GM12872 (cell line): ENCODE data around the gene NUDCD3.

Experiments
- TF ChIP-seq, protein P1 (sequence below): IDR thresholded peaks from 3 replicates; pipeline ENCODE4 v1.5.1; 2011; ENCODE audit warnings: low read depth, mild to moderate bottlenecking, low read length, moderate library complexity; ENCODE audit not compliant: insufficient read depth

The NUDCD3 gene

DNA sequence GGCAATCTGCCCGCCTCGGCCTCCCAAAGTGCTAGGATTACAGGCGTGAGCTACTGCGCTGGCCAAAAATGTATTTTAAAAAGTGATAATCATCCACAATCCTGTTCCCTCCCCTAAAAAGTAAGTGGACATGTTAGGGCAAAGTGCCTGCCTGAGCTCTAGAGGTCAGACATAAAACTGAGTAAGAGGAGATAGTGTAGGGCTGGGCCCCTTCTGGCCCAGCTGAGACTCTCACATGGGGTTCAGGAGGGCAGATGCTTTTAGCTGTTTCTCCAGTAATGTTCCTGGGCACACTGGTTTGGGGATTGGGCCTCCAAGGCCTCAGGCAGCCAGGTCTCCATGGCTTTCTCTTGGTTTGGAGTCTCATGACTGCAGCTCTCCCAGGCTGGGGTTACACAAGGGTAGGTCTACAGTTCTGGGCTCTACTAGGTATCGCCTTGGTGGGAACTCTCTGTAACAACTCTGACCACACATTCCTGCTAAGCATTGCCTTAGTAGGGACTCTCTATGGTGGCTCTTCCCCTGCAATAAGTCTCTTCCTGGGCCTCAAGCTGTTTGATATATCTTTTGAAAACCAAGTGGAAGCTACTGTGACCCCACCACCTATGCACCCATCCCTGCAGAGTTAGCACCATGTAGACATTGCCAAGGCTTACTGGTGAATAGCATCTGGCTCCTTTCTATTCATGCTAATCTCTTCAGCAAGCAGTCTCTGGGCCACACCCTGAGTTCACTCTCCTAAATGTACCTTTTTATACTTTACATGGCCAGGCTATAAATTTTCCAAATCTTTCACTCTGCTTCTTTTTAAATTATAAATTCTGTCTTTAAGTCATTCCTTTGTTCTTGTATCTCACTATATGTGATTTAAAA lies 6.9 kb upstream of the NUDCD3 start:
- TF ChIP-seq, protein P1, sequence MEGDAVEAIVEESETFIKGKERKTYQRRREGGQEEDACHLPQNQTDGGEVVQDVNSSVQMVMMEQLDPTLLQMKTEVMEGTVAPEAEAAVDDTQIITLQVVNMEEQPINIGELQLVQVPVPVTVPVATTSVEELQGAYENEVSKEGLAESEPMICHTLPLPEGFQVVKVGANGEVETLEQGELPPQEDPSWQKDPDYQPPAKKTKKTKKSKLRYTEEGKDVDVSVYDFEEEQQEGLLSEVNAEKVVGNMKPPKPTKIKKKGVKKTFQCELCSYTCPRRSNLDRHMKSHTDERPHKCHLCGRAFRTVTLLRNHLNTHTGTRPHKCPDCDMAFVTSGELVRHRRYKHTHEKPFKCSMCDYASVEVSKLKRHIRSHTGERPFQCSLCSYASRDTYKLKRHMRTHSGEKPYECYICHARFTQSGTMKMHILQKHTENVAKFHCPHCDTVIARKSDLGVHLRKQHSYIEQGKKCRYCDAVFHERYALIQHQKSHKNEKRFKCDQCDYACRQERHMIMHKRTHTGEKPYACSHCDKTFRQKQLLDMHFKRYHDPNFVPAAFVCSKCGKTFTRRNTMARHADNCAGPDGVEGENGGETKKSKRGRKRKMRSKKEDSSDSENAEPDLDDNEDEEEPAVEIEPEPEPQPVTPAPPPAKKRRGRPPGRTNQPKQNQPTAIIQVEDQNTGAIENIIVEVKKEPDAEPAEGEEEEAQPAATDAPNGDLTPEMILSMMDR: no peak

DNA sequence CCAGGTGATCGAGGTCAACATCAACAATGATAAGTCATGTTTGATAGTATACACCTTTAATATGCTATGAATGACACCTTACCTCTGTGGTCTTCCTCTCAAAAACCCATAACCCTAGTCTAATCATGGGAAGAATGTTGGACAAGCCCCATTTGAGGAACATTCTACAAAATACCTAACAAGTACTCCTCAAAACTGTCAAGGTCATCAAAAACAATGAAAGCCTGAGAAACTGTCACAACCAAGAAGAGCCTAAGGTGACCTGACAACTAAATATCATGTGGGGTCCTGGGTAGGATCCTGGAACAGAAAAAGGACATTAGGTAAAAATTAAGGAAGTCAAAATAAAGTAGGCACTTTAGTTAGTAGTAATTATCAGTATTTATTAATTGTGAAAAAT lies 5.9 kb upstream of the NUDCD3 start:
- TF ChIP-seq, protein P1: no peak

DNA sequence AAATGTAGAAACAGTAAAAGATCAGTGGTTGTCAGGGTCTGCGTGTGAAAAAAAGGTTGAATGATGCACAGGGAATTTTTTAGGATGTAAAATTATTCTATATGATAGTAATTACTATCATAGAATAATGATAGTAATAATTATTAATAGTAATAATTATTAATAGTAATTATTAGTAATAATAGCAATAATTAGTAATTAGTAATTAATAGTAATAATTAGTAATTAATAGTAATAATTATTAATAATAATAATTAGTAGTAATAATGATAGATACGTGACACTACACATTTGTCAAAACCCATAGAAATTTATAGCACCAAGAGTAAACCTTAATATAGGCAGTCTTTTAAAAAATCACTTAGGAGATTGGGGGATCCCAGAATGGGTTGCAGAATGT lies 4.5 kb upstream of the NUDCD3 start:
- TF ChIP-seq, protein P1: no peak

DNA sequence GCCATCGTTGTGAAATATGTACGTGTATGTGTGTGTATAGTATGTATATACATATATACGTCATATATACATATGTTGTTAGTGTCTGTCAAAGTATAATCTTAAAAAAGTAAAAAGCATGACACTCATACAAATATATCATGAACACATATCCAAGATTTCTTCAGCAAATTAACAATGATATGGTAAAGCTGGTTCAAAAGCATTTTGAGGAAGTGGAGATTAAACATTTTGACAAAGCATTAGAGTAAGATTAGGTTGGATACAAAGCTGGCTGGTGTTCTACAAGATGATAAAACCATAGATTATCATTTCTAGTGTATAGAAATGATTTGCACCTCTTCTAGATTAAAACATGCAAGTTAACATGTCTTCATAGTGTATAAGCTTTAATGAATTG lies 771 bp upstream of the NUDCD3 start:
- TF ChIP-seq, protein P1: no peak

DNA sequence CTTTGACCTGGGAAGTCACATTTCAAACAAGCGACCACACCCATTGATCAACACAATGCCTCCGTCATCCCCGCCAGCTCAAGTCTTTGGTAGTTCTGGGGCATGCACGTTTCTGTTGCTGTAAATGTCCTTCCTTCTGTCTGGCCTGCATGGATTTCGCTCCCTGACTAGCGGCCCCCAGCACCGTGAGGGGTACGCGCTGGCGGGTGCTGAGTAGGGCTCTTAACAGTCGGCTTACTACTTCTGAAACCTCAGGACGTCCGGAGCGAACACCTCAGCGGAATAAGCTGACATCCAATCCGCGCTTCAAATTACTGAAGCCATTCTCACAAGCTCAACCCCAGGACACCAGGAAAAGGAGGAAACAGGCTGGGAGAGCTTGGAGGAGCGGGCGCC lies 505 bp downstream of the NUDCD3 start:
- TF ChIP-seq, protein P1: no peak

DNA sequence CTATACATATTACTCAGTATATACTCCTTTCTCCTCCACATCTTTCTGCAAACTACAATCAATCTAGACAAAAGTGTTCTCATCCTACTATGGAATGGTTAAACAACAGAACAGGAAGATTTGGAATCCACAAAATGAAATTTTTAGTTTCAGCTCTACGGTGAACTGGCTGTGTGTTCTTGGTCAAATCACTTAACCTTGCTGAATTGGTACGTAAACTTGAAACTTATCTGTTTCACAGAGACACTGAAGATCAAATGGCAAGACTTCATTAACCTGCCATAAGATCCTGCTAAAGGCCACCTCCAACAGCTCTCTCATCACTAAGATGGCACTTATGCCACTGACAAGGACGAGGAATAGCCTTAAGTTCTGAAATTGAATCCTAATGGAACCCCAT lies 1.5 kb downstream of the NUDCD3 start:
- TF ChIP-seq, protein P1: no peak

DNA sequence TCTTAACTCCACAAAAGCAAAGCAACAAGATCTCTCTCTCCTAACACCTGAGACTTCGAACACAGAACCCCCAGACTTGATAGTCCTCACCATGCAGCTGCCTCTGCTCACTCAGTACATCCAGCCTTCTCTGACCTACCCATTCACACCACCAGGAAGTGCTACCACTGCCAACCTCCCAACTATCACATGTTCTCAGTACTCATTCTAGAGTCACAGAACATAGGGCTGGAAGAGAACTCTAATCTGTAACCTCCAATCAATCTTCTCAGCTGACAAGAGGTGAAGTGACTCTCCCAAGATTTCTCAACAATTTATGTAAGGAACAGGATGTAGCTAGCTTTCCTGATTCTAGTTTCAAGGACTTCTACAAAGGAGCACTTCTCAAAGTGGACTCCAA lies 3.8 kb downstream of the NUDCD3 start:
- TF ChIP-seq, protein P1: no peak
